ENCODE data around the gene ERC2.

ERC2 gene

DNA sequence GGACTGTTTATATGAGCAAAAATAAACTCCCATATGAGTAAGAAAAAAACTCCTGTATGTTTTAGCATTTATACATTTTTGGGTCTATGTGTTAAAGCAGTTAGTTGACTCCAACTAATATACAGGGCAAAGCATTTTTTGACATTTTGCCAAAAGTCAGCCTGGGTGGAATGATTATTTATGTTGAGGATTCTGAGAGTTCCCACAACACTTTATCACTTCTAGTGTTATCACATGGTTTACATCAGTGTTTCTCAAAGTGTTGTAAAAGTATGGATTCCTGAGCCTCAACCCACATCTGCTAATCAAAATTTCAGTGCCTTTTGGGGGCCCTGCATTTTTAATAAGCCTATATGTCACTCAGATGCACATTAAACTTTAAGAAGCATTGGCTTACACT is 643.9 kb downstream of the ERC2 start:
- no peak for DNase-seq (ENCODE audit: low spot score)

DNA sequence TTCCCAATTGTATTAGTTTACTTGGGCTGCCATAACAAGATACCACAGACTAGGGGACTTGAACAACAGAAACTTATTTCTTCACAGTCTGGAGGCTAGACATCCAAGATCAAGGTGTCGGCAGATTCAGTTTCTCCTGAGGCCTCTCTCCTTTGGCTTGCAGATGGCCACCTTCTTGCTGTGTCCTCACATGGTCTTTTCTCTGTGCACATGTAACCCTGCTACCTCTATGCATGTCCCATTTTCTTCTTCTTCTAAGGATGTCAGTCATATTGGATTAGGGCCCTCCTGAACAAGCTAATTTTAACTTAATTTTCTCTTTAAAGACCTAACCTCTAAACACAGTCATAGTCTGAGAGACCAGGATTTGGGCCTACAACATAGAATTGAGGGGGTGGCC is 644.4 kb downstream of the ERC2 start:
- DNase-seq (ENCODE audit: low spot score), result no peak

DNA sequence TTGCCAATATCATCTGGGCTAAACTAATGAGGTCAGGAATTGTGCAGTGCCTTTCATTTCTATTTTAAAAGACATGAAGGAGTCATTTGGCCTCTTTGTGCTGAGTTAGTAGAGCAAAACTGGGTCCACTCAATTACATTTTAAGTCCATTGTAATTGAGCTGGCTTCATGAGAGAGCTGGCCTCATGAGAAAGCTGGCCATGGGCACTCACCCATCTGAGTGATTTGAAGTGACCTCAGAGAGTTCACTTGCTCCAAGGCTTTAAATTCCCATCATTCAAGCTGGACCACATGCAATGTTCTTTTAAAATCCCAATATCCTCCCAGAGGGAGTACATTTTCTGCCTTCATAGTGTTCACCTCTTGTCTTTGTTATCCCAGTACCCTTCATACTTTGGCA is 645.3 kb downstream of the ERC2 start:
- no peak for DNase-seq (ENCODE audit: low spot score)

DNA sequence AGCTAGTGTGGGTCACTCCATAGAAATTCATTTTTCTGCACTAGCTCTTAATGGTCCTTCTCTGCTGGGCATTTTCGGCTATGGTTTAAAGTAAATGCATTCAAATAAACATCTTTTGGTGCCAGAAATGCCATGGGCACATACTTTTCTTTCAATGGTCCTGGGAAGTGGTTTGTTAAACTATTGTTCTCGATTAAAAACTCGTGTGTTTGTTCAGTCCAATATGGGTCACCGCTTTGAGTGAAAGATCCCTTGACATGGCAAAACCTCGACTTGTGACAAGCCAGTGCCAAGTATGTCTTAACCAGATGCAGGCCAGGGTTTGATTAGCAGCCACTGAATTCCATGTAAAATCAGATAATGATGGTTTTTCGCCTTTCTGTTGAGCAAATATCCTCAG is 649.3 kb downstream of the ERC2 start:
- DNase-seq (ENCODE audit: low spot score), result no peak

DNA sequence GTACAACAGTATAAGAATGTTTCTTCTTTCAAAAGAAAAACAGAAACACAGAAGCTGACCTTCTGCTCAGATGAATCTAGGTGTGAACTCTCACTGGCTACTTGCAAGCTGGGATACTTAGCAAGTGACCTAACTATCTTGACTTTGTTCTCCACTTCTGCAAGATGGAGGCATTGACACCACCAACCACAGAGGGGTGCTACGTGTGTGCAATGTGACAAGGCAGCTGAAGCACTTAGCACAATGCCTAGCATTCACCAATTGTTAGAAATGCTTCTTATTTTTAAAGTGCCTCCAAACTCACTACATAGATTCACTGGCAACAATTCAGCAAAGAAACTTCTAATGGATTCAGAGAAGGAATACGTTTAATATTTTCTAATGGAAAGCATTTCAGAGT is 649.8 kb downstream of the ERC2 start:
- DNase-seq (ENCODE audit: low spot score), result no peak

DNA sequence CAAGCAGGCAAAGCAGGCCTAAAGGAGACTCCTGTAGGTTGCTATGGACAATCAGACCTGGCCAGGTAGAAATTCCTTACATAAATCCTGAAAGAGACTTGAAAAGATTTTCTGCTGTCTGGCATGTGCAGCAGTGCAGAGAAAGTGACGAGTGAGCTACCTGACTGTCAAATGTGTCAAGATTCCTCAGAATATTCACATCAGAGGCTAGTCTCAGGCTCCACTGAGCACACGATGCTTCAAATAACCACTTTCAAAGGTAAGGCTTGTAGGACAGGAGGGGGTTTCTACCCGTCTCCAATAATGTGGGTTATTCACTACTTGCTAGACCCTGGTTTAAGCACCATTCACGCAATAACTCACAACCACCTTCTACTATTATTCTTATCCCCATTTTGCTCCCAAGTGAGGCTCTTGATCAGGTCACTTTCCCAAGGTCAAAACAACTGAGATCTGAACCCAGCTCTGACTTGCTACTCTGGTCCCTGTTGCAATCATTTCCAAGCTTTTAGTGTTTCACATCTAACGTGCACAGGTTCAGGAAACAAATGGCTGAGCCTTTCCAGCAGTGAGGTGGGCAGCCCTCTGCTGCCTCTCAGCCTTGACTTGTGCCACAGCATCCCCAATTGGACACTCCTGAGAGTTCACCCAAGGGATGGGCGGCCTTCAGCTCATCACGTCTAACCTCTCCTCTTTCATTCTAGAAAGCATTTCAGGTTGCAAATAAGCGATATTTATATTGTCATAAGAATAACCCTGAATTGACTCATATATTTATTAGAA is 651.3 kb downstream of the ERC2 start:
- DNase-seq (ENCODE audit: low spot score), result no peak

DNA sequence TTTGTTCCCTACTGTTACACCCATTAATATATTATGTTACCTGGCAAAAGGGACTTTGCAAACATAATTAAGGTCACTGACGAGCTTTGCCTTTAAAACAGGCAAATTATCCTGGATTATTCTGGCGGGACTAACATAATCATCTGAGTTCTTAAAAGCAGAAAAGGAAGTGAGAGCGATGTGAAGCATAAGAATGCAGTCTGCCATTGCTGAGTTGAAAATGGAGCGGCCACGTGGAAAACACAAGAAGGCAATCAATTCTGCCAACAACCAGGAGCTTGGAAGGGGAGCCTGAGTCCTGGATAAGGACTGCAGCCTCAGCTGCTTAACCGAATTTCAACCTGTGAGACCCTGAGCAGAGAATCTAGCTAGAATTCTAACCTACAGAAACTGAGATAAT is 653.0 kb downstream of the ERC2 start:
- DNase-seq (ENCODE audit: low spot score), result no peak

DNA sequence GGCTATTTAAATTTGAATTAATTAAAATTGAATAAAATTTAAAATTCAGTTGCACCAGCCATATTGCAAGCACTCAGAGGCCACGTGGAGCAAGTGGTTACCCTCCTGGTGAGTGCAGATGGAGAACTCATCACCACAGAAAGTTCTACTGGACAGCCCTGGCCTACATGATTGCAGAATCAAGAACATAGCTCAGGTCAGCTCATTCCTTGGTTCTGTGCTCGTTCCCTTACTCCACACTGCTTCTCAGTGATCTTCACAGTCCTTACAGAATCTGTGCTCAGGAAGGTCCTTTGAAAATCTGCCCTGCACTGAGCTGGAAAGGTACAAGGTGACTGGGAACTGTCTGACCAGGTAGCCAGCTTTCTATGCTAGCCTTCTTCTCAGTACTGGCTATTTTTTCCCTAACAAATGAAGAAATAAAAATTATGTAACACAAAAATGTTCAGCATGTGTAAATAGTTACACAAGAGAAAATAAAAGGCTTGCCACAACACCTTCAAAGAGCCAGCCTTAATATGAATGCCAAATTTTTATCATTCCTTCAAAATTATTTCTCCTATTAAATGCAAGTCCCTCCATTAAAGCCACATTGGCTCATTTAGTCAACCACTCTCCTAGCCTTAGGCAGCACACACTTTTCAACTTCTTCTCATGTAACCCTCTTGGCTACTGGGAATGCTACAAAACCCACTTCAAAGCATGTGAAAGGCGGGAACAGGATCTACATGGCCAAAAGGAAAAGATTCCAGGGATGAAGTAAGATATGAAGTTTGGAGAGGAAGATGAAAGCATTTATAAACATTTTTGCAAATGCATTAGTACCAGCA is 654.8 kb downstream of the ERC2 start:
- no peak for DNase-seq (ENCODE audit: low spot score)

DNA sequence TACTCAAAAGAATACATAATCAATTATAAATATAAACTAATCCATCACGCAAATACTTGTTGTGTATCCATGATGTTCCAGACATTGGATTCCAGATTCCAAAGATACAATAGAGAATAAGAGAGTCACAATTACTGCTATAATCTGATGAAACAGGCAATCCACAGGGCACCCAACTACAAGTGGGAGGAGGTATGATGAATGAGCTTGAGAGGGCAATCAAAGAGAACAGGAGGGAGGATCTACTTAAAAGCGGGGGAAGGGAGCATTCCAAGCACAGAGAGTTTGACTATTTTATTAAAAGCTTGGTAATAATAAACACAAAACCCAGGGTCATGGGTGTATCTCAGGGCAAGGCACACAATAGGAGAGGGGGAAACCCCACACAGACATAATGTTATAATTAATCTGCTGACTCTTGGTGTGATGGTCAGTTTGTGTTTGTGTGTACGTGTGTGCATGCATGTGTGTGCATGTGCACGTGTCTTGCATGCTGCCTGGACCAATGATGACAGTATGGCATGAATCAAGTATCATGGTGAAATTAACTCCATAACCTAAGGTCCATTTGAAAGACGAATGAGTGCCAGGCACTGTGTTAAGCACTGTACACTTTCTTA is 655.8 kb downstream of the ERC2 start:
- no peak for DNase-seq (ENCODE audit: low spot score)

DNA sequence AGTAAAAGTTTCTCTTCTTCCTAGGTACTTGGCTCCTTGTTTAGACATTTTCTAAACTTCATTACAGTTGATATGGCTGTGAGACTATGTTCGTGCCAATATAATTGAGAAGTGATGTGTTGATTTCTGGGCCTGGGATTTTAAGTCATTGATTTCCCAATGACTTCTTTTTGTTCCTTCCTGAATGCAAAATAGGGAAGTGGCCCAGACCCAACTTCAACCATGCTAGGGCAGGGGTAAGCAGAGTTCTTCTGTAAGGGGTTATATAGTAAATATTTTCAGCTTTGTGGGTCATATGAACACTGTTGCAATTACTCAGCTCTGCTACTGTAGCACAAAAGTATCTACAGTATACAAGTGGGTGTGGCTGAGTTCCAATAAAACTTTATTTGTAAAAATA is 661.1 kb downstream of the ERC2 start:
- DNase-seq (ENCODE audit: low spot score), result no peak

DNA sequence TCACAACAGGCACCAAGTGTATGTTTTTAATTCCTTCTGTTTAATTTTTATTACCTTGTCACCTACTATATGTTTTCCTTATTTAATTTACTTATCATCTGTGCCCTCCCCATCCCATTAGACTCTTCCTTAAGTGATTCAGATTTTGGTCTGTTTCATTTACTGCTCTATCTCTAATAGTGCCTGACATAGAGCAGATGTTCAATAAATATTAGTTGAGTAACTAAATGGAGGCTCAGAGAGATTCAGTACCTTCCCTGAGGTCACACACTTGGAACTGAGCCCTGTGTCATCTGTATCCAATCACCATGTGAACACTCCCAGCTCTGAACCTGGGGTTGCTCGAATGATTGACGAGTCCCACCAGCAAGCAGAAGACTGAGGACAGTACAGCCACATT is 663.1 kb downstream of the ERC2 start:
- DNase-seq (ENCODE audit: low spot score), result no peak

DNA sequence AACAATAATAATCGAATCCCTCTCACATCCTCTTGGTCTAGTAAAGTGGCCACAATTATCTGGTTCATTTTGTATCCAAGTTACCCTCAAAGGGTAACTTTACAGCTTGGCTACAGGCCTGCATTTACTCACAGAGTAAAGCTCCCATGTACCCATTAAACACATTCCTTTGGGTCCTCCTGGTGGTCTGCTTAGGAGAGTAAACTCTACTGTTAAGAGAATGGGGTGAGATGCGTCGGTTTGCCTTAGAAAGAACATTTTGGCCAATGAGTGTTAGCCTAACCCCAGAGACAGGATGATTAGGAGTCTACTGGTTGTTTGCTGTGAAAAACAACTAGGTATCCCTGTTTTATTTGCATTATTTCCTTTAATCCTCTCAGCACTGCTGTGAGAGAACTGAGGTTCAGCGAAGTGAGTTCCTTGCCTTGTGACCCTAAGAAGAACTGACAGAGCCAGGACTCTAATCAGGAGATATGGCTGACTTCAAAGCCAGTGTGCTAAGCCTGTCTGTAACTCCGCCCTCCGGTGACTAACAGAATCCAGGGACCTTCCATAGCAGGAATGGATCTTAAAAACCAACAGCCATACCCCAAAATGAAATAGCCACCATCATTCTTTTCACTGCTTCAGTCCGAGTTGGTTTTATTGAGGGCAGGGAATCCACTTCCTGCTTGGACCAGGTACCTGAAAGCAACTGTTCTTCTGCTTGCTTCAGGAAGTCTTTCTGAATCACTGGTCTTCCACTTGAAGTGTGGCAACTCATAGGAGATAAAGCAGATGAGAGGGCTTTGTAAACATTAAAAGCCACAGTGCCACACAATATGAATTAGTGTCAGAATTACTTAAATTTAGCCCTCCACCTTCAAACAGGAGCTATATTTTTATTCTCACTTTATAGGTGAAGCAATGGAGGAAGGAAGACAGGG is 663.8 kb downstream of the ERC2 start:
- no peak for DNase-seq (ENCODE audit: low spot score)

DNA sequence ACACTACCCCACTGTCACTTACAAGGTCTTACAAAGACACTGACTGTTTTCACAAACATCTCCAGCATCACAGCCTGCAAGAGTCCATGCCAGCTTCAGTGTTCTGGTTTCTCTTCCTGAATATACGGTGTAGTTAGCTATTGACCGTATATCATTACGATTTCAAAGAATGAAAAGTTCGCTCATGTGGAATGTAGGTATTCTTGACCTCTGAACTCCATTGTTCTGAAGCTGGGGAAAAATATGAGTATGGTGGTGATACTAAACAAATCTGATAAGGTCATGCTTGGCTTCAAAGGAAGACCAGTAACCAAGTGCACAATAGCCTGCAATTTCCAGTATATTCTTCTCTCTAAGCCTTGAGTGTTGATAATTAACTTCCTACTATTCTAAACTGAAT is 665.5 kb downstream of the ERC2 start:
- no peak for DNase-seq (ENCODE audit: low spot score)

DNA sequence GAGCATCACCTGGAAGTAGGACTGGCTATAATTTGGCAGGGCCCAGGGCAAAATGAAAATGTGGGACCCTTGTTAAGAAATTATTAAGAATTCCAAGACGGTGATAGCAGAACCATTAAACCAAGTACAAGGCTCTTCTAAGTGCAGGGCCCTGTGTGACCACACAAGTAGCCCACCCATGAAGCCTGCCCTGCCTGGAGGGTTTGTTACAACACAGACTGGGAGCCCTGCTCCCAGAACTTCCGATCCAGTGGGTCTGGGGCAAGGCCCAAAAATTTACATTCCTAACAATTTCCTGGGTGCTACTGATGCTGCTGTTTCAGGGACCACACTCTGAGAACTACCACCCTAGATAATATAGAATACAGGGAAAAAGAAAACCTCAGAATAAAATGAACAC is 666.6 kb downstream of the ERC2 start:
- no peak for DNase-seq (ENCODE audit: low spot score)

DNA sequence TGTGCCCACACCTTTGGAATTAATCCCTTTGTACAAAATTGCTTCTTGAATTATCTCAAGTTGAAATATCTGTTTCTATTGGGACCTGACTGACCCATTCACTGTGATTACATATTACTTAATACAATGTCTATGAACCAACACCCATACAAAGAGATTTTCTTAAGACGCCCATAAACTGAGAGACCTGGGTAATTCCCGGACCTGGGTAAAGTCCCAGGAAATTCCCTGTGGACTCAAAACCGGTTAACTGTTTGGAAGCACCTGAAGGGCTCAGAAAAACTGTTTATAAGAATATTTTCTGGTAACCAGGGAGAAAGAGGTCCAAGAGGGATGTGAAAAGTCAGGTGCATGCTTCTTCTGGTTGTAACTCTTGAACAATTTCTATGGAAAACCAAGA is 667.2 kb downstream of the ERC2 start:
- no peak for DNase-seq (ENCODE audit: low spot score)

DNA sequence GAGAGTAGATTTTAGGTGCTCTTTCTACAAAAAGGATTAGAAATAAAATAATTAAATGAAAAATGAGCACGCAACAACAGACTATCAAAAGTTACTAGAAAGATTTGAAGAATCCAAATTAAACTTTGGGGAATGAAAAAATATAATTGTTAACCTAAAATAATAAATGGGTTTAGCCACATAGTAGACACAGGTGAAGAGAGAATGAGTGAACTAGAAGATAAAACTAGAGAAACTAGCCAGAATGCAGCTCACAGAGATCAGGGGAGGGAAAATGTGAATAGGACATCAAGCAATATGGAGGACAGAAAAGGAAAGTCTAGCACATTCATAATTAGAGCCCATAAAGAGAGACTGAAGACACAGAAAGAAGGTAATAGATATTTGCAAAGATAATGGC is 670.5 kb downstream of the ERC2 start:
- DNase-seq (ENCODE audit: low spot score), result no peak

DNA sequence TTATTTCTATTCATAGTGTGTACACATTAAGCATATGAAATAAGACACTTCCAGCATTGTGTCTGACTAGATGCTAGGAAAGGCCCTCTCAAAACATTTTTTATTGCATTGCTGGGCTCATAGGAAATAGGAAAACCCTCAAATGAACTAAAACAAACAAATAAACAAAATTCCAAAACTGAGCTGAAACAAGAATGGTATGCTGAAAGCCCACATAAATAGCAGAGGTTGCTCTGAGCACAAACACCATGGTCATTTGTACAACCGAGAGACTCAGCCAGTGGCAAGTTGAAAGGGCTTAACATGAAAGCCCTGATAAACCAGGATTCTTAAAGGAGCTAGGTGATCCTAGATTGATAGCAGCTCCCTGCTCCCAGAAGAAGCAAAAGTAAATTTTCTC is 671.2 kb downstream of the ERC2 start:
- DNase-seq (ENCODE audit: low spot score), result no peak

DNA sequence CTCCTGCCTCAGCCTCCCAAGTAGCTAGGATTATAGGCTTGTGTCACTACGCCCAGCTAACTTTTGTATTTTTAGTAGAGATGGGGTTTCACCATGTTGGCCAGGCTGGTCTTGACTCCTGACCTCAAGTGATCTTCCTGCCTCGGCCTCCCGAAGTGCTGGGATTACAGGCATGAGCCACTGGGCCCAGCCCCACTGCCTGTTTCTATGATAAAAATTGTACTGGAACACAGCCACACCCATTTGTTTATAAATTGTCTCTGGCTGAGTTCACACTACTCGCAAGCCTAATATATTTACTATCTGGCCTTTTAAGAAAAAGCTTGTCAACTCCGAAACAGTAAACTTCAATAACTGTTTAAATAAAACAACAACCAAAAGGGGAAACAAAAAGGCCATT is 671.7 kb downstream of the ERC2 start:
- DNase-seq (ENCODE audit: low spot score), result no peak

DNA sequence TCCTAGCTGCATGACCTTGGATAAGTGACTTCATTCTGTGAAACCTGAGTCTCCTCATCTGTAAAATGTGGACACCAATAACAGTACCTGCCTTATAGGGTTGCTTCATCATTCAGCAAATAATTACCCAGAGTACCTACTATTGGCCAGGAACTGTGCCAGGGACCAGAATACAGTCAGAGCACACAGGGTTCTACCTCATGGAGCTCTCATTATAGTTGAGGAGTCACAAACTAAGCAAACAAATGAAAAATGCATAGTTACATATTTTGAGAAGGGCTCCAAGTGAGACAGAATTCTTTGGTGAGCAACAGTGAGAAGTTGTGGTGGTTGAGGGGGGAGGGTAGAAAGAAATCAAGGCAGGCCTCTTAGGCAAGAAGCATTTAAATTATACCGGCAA is 672.5 kb downstream of the ERC2 start:
- no peak for DNase-seq (ENCODE audit: low spot score)

DNA sequence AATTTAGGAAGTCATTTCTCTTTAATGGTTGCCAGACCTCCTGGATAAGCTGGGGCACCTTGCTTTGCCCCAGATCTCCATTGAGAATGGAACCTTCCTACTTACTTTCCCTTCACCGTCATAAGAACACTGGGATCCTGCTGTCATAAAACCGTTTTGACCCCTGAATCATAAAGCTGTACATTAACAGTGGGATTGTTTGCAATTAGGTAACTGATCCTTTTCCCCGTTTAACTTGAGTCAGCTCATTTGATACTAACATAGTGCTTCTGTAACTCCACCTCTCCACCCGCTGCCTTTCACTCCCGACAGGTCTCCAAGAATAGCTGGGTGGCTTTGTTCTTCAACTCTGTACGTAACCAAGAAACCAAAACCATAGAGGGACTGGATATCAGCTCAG is 673.0 kb downstream of the ERC2 start:
- no peak for DNase-seq (ENCODE audit: low spot score)

DNA sequence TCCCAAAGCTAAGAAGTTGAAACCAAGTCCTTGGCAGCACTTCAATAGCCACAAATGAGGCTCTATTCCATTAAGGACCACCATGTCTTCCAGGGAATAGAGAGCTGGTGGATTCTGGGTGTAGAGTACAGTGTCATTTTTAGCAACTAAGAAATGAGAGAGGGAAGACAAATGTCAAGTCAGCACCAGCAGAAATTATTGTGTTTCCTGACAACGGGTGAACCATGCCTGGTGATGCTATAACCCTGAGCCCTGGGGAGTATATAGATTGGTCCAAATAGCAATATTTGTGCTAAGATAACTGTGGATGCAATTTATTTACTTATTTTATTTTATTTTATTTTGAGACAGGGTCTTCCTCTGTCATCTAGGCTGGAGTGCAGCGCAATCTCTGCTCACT is 675.5 kb downstream of the ERC2 start:
- DNase-seq (ENCODE audit: low spot score), result no peak

DNA sequence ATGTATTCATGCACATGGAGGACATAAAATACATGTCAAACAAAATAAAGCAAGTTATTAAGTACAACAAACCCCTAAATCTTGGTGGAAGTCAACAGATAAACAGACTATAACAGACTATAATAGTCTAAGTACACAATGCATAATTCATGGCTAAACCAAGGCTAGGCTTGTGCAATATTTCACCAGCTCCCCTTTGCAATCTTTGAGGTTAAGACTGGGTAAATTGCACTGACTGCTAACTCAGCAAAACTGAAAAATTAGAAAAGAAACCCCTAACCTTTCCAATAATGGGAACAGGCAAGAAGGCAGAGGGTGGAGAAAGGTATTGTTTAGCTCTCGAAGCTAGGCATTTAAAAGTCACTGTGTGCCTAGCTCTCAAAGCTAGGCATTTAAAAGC is 676.3 kb downstream of the ERC2 start:
- no peak for DNase-seq (ENCODE audit: low spot score)

Data from hematopoietic multipotent progenitor cell treated with erythropoietin and hydrocortisone succinate and interleukin-3 and kit ligand, for 15 days (in vitro differentiated cells).